Stimulated activated CD4-positive, alpha-beta T cell treated with anti-CD3 and anti-CD28 coated beads, TNF-alpha, amount 100 ng/mL, for 4 hours (primary cell): ENCODE data around the gene ARHGEF12.
"Not testable (repeated sequence)": the region's sequence is repeated elsewhere in the genome, so short reads cannot be mapped to it uniquely, and the experiment has no call there.

Source experiments
- DNase-seq, 3 experiments: peaks; one replicate each; pipeline ENCODE4 v3.0.0-alpha.2; 2020; ENCODE audit warnings: low read depth in 3 of 3

Gene ARHGEF12

GRCh38 chr11:120492486-120492885 is 156.3 kb downstream of the ARHGEF12 start:
- DNase-seq, result no peak

- no peak for DNase-seq
These were observed 158.4 kb downstream of the ARHGEF12 start for GRCh38 chr11:120494595-120494994.

- DNase-seq, result no peak
These were observed 162.9 kb downstream of the ARHGEF12 start for GRCh38 chr11:120499088-120499487.

- DNase-seq, result no peak
These were observed 163.6 kb downstream of the ARHGEF12 start for GRCh38 chr11:120499859-120500258.

GRCh38 chr11:120500414-120501071 is 164.3 kb downstream of the ARHGEF12 start:
- DNase-seq, result no peak

GRCh38 chr11:120501440-120501839 is 165.2 kb downstream of the ARHGEF12 start:
- DNase-seq, result no peak

- DNase-seq, result no peak
These were observed 166.0 kb downstream of the ARHGEF12 start for GRCh38 chr11:120501976-120502755.

GRCh38 chr11:120503529-120503928 is 167.3 kb downstream of the ARHGEF12 start:
- not testable (repeated sequence) for DNase-seq

GRCh38 chr11:120505801-120506425 is 169.7 kb downstream of the ARHGEF12 start:
- DNase-seq, result no peak

- no peak for DNase-seq
These were observed 173.3 kb downstream of the ARHGEF12 start for GRCh38 chr11:120509346-120510053.

- no peak for DNase-seq
These were observed 174.3 kb downstream of the ARHGEF12 start for GRCh38 chr11:120510406-120511115.

- peak; percentile 41 to 70 (median 44) for DNase-seq
These were observed 175.1 kb downstream of the ARHGEF12 start, which contains the start of gene GRIK4 for GRCh38 chr11:120511116-120511819. TSS of gene GRIK4 (plus strand) at chr11:120511748. CDS start at chr11:120660319, 148,571 bp downstream.

GRCh38 chr11:120511820-120512738 is 175.9 kb downstream of the ARHGEF12 start:
- DNase-seq, result no peak

- no peak for DNase-seq
These were observed 176.7 kb downstream of the ARHGEF12 start for GRCh38 chr11:120512739-120513435.

- no peak for DNase-seq
These were observed 177.5 kb downstream of the ARHGEF12 start for GRCh38 chr11:120513436-120514315.

- DNase-seq, result no peak
These were observed 178.4 kb downstream of the ARHGEF12 start for GRCh38 chr11:120514541-120515121.

GRCh38 chr11:120515186-120515723 is 179.0 kb downstream of the ARHGEF12 start:
- DNase-seq, result no peak
